ENCODE data around the gene TBC1D2.

The TBC1D2 gene

GRCh38 chr9:98231770-98232478 is 23.5 kb downstream of the TBC1D2 start:
- no peaks in the 10 kb centered on the region for H3K36me3 Mint-ChIP-seq (ENCODE audit: low read depth)

GRCh38 chr9:98230789-98231188 is 24.7 kb downstream of the TBC1D2 start:
- peaks cover 4% of the 10 kb centered on the region for H3K27me3 Mint-ChIP-seq (ENCODE audit: low read depth)
- H3K4me1 Mint-ChIP-seq: peaks cover 7% of the 10 kb centered on the region
- no peaks in the 10 kb centered on the region for H3K36me3 Mint-ChIP-seq (ENCODE audit: low read depth)
- no peak for TF ChIP-seq CTCF (IDR thresholded peaks at IDR 0.05; ENCODE audit: unreplicated experiment in 3 of 3)
- no peak overlapping the region for H3K27ac Mint-ChIP-seq
- no peaks in the 10 kb centered on the region for H3K9me3 Mint-ChIP-seq
- no peak overlapping the region for H3K4me3 Mint-ChIP-seq

More at GRCh38 chr9:98231770-98232478, 23.5 kb downstream of the TBC1D2 start:
- Mint-ChIP-seq H3K4me1 (peaks cover 3% of the 10 kb centered on the region), H3K9me3 (no peaks in the 10 kb centered on the region), H3K27me3 (ENCODE audit: low read depth) (peaks cover 4% of the 10 kb centered on the region), H3K4me3 (no peak overlapping the region), H3K27ac (no peak overlapping the region)
- TF ChIP-seq CTCF (IDR thresholded peaks at IDR 0.05; ENCODE audit: unreplicated experiment in 3 of 3): no peak

- Mint-ChIP-seq H3K27me3 (ENCODE audit: low read depth) (peaks cover 4% of the 10 kb centered on the region), H3K36me3 (ENCODE audit: low read depth) (no peaks in the 10 kb centered on the region), H3K4me1 (peaks cover 7% of the 10 kb centered on the region), H3K4me3 (no peak overlapping the region), H3K9me3 (no peaks in the 10 kb centered on the region), H3K27ac (no peak overlapping the region)
- TF ChIP-seq CTCF (IDR thresholded peaks at IDR 0.05; ENCODE audit: unreplicated experiment in 3 of 3): no peak
Measured at GRCh38 chr9:98230304-98230703, 25.1 kb downstream of the TBC1D2 start.

- H3K27ac Mint-ChIP-seq: no peak overlapping the region
Measured at GRCh38 chr9:98229620-98230019, 25.8 kb downstream of the TBC1D2 start.

GRCh38 chr9:98229090-98229395 is 26.4 kb downstream of the TBC1D2 start:
- Mint-ChIP-seq H3K9me3 (no peaks in the 10 kb centered on the region), H3K36me3 (ENCODE audit: low read depth) (no peaks in the 10 kb centered on the region), H3K4me3 (no peak overlapping the region), H3K4me1 (peaks cover 7% of the 10 kb centered on the region), H3K27me3 (ENCODE audit: low read depth) (peaks cover 3% of the 10 kb centered on the region), H3K27ac (no peak overlapping the region)
- no peak for TF ChIP-seq CTCF (IDR thresholded peaks at IDR 0.05; ENCODE audit: unreplicated experiment in 3 of 3)

More at GRCh38 chr9:98229620-98230019, 25.8 kb downstream of the TBC1D2 start:
- Mint-ChIP-seq H3K4me1 (peaks cover 7% of the 10 kb centered on the region), H3K36me3 (ENCODE audit: low read depth) (no peaks in the 10 kb centered on the region), H3K27me3 (ENCODE audit: low read depth) (peaks cover 4% of the 10 kb centered on the region), H3K9me3 (no peaks in the 10 kb centered on the region), H3K4me3 (no peak overlapping the region)
- no peak for TF ChIP-seq CTCF (IDR thresholded peaks at IDR 0.05; ENCODE audit: unreplicated experiment in 3 of 3)

GRCh38 chr9:98228392-98229089 is 26.9 kb downstream of the TBC1D2 start:
- no peaks in the 10 kb centered on the region for H3K9me3 Mint-ChIP-seq
- no peak overlapping the region for H3K4me3 Mint-ChIP-seq
- H3K36me3 Mint-ChIP-seq (ENCODE audit: low read depth): no peaks in the 10 kb centered on the region
- TF ChIP-seq CTCF (IDR thresholded peaks at IDR 0.05; ENCODE audit: unreplicated experiment in 3 of 3): no peak
- H3K4me1 Mint-ChIP-seq: peaks cover 7% of the 10 kb centered on the region
- no peaks in the 10 kb centered on the region for H3K27me3 Mint-ChIP-seq (ENCODE audit: low read depth)
- H3K27ac Mint-ChIP-seq: no peak overlapping the region

All from nephron (organoid).